Measurements from ENCODE around the gene ZSWIM2. TPM values are rescaled to one million over a fixed set of nuclear protein-coding genes. Genes with fewer than 3 reads are reported as not detected.

The ZSWIM2 gene
- total and polyA plus RNA-seq, 2 experiments from 2014 or later = not detected

GRCh38 chr2:186852508-186852907 lies 3.5 kb upstream of the ZSWIM2 start:
- Mint-ChIP-seq H3K4me1 (peaks cover 5% of the 10 kb centered on the region; the same call in 1 of the 3 replicates), H3K27ac (no peak overlapping the region), H3K4me3 (no peak overlapping the region), H3K9me3 (no peaks in the 10 kb centered on the region), H3K36me3 (ENCODE audit: low read depth) (no peaks in the 10 kb centered on the region), H3K27me3 (ENCODE audit: insufficient read depth, low read depth, poor library complexity) (peaks cover 6% of the 10 kb centered on the region)
- Histone ChIP-seq H3K4me3 (no peak overlapping the region), H3K4me2 (no peak overlapping the region), H3F3A (replicated peaks; ENCODE audit: low read depth) (no peaks in the 10 kb centered on the region), H3K9me2 (ENCODE audit: insufficient read depth) (no peaks in the 10 kb centered on the region; the same call in 1 of the 2 replicates), H4K20me1 (replicated peaks; ENCODE audit: insufficient read depth) (no peaks in the 10 kb centered on the region), H3K4me1 (ENCODE audit: insufficient read depth) (0 out of 2 replicates have a peak, but pooled peaks cover 6% of the 10 kb centered on the region), H3K27me3 (ENCODE audit: insufficient read depth) (peaks cover 4% of the 10 kb centered on the region; the same call in 1 of the 2 replicates), H3K27ac (ENCODE audit: low read depth) (no peak overlapping the region), H3K79me2 (replicated peaks; ENCODE audit: insufficient read depth) (no peaks in the 10 kb centered on the region), H2AFZ (peak overlapping the region; percentile 5; the same call in 1 of the 2 replicates), H3K36me3 (ENCODE audit: insufficient read depth) (no peaks in the 10 kb centered on the region)
- no peak for ATAC-seq
- DNase-seq (ENCODE audit: low spot score) = no peak
- TF ChIP-seq EZH2phosphoT487 (IDR thresholded peaks at IDR 0.05; ENCODE audit: unreplicated experiment) (no peak), POLR2AphosphoS5 (IDR thresholded peaks at IDR 0.05; ENCODE audit: low read depth) (no peak)

- Mint-ChIP-seq H3K9me3 (no peaks in the 10 kb centered on the region), H3K4me1 (no peaks in the 10 kb centered on the region), H3K36me3 (ENCODE audit: low read depth) (no peaks in the 10 kb centered on the region), H3K4me3 (no peak overlapping the region), H3K27ac (no peak overlapping the region), H3K27me3 (ENCODE audit: insufficient read depth, low read depth, poor library complexity) (no peaks in the 10 kb centered on the region)
- no peak for TF ChIP-seq ZNF114 (CRISPR knock-in tag; IDR thresholded peaks at IDR 0.05)
- no peak for TF ChIP-seq ZNF331 (CRISPR knock-in tag; IDR thresholded peaks at IDR 0.05; ENCODE audit: low read depth)
- TF ChIP-seq REST (IDR thresholded peaks at IDR 0.05; ENCODE audit: unreplicated experiment) = no peak
- no peak for TF ChIP-seq POLR2AphosphoS5 (IDR thresholded peaks at IDR 0.05; ENCODE audit: low read depth)
- TF ChIP-seq CTCF (conservative IDR thresholded peaks at IDR 0.05; ENCODE audit: low read depth in 2 of 2) = no peak
- no peak for TF ChIP-seq ETS1 (IDR thresholded peaks at IDR 0.05)
- TF ChIP-seq ZNF462 (CRISPR knock-in tag; IDR thresholded peaks at IDR 0.05) = no peak
- ATAC-seq = no peak
- H3K27ac ChIP-seq (ENCODE audit: low read depth) = no peak overlapping the region
- no peaks in the 10 kb centered on the region for H3K36me3 ChIP-seq (ENCODE audit: insufficient read depth)
- no peaks in the 10 kb centered on the region for H3F3A ChIP-seq (replicated peaks; ENCODE audit: low read depth)
- no peaks in the 10 kb centered on the region for H4K20me1 ChIP-seq (replicated peaks; ENCODE audit: insufficient read depth)
- H2AFZ ChIP-seq = no peak overlapping the region
- H3K4me3 ChIP-seq = no peak overlapping the region
- no peak overlapping the region for H3K4me2 ChIP-seq
- H3K9me2 ChIP-seq (ENCODE audit: insufficient read depth) = no peaks in the 10 kb centered on the region
- H3K79me2 ChIP-seq (replicated peaks; ENCODE audit: insufficient read depth) = no peaks in the 10 kb centered on the region
- no peaks in the 10 kb centered on the region for H3K4me1 ChIP-seq (ENCODE audit: insufficient read depth)
- H3K27me3 ChIP-seq (ENCODE audit: insufficient read depth) = no peaks in the 10 kb centered on the region
- no peak for DNase-seq (ENCODE audit: low spot score)
These were observed 6.6 kb downstream of the ZSWIM2 start for GRCh38 chr2:186842373-186842772.
